ENCODE results near the gene DSG3.

DNA sequence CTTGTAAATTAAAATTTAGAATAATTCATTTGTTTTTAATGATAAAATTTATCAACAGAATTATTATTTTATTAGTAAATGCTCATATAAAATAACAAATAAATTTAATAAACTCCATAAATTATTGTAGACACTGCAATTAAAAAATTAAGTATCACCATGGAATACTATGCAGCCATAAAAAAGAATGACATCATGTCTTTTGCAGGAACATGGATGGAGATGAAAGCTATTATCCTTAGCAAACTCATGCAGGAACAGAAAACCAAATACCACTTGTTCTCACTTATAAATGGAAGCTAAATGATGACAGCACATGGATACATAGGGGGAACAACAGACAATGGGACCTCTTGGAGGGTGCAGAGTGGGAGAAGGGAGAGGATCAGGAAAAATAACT, 29.7 kb upstream of the DSG3 start:
- TF ChIP-seq CTCF (conservative IDR thresholded peaks at IDR 0.05 in 1 of 2, IDR thresholded peaks at IDR 0.05 in 1 of 2; ENCODE audit: low read depth in 1 of 2, low read length in 2 of 2) (no peak), EZH2 (IDR thresholded peaks at IDR 0.05; ENCODE audit: low read length, missing control alignments) (no peak)
